Heart left ventricle (tissue), 16 donors: ENCODE results near the gene TMBIM4. TPM values are rescaled to one million over a fixed set of nuclear protein-coding genes. Genes with fewer than 3 reads are reported as not detected.
A peak's percentile ranks its signal among the peaks of the same experiment; 100 is the strongest.

ENCODE experiments used
- ATAC-seq, 4 donors: fragments of 200-7000 bp; cut with Tn5 transposase; one replicate each; pipeline ENCODE4 v1.9.1; 2020 to 2022; ENCODE audit warnings: moderate library complexity in 4 of 4, mild to moderate bottlenecking in 3 of 4, moderate number of reproducible peaks in 1 of 4
- DNase-seq, 5 donors: peaks; one replicate each; pipeline ENCODE4 v3.0.0-alpha.2; 2020
- H3K27ac ChIP-seq, 12 donors: fragments of 200-600 bp; sonication (generic) in 4 of 12; one replicate each; pipeline versions ENCODE4 v1.5.0 to v1.8.0; 2016 to 2022; ENCODE audit warnings: mild to moderate bottlenecking in 2 of 12
- H3K27me3 ChIP-seq, 9 donors: fragments of 200-600 bp; sonication (generic) in 2 of 9; one replicate each; pipeline versions ENCODE4 v1.5.1 to v1.8.0; 2016 to 2022; ENCODE audit warnings: mild to moderate bottlenecking in 3 of 9
- H3K36me3 ChIP-seq, 9 donors: fragments of 200-600 bp; sonication (generic) in 2 of 9; one replicate each; pipeline versions ENCODE4 v1.5.0 to v1.8.0; 2018 to 2022; ENCODE audit warnings: mild to moderate bottlenecking in 2 of 9
- H3K4me1 ChIP-seq, 12 donors: fragments of 200-600 bp; sonication (generic) in 4 of 12; one replicate each; pipeline versions ENCODE4 v1.5.0 to v1.8.0; 2016 to 2022; ENCODE audit warnings: mild to moderate bottlenecking in 3 of 12
- H3K4me3 ChIP-seq, 12 donors: fragments of 200-600 bp; sonication (generic) in 4 of 12; one replicate each; pipeline versions ENCODE4 v1.5.0 to v1.8.0; 2017 to 2022; ENCODE audit warnings: mild to moderate bottlenecking in 9 of 12, moderate library complexity in 4 of 12
- H3K9me3 ChIP-seq, 12 donors: fragments of 200-600 bp; sonication (generic) in 4 of 12; one replicate each; pipeline versions ENCODE4 v1.5.0 to v1.8.0; 2016 to 2022; ENCODE audit warnings: mild to moderate bottlenecking in 1 of 12
- POLR2A ChIP-seq, 2 donors: fragments of 450-650 bp; IDR thresholded peaks; one replicate each; pipeline ENCODE4 v1.6.1; 2017; ENCODE audit warnings: antibody characterized with exemption in 2 of 2, mild to moderate bottlenecking in 2 of 2, moderate library complexity in 2 of 2
- WGBS, 4 donors: extraction: QIAGEN DNeasy Blood & Tissue Kit in 2 of 4; methylation state at CpG; one replicate each; pipeline versions ENCODE4 v1.1.5 to v1.1.7; 2013 to 2018; 5-methylcytosine and 5-hydroxymethylcytosine counted together
- intact Hi-C, 10 donors: fragments of 100-400 bp; cut with DNase I; formaldehyde crosslinking; loops; one replicate each; pipeline versions ENCODE4 v1.11.1 to v1.14.2; 2022
- polyA plus RNA-seq, 2 donors: library from polyadenylated mRNA; stranded (reverse); fragments of 200-250 nt; gene quantifications; one replicate each; pipeline ENCODE4 v1.2.3, GENCODE V29; 2013
- total RNA-seq, 9 donors: library from RNA; depleted of rRNA in 2 of 9; stranded (reverse); fragments of >200 nt in 2 of 9; fragmentation: NEBNext Ultra II Directional in 3 of 9; extraction: Animal tissue kit (Norgen Biotek cat#: 25700) in 3 of 9; gene quantifications; one replicate each; pipeline versions ENCODE4 v1.1.0 to v1.2.4, GENCODE V29; 2016 to 2023
- TF ChIP-seq, protein P1 (sequence below), 12 donors: fragments of 200-600 bp; sonication (generic) in 4 of 12; IDR thresholded peaks; one replicate each; pipeline versions ENCODE4 v1.5.0 to v1.8.0; 2018 to 2022; ENCODE audit warnings: antibody characterized with exemption in 12 of 12, mild to moderate bottlenecking in 5 of 12
- donor health status: ischemic (EF 13 %, LVEDD 7.1; RV severe dilation, severe dysfunction).
- donor health status: healthy with polysubstance abuse.
- donor health status: DM: no; HTN: yes; CAD: no.
- donor health status: DM: no; HTN: no; CAD: no.
- donor health status: ischemic (EF 25% LVEDD 6.9; RV normal size, moderate dysfunction).
- donor health status: ischemic (EF 25% LVEDD 5.7; RV mildly dilated, moderate dysfunction).
- donor health status: healthy.
- donor health status: DM: yes; HTN: yes; CAD: no.
- donor health status: ischemic (EF 35%, LVEDD 5.7; RV mildly dilated, moderate dysfunction).
- donor health status: nonischemic (EF 11% LVEDD 7.7; RV severe dilation, severe dysfunction).
- donor health status: DM: yes; HTN: yes; CAD: no.
- donor health status: PGD.
- donor health status: ischemic (EF 29% LVEDD 5.4; RV normal size, mild dysfunction).
- donor health status: nonischemic (EF 23%, LVEDD 6.1; RV moderate dilation, normal function).

TMBIM4 gene
- total and polyA plus RNA-seq, 11 donors: 52.2 to 131 (median 86.2) TPM

DNA sequence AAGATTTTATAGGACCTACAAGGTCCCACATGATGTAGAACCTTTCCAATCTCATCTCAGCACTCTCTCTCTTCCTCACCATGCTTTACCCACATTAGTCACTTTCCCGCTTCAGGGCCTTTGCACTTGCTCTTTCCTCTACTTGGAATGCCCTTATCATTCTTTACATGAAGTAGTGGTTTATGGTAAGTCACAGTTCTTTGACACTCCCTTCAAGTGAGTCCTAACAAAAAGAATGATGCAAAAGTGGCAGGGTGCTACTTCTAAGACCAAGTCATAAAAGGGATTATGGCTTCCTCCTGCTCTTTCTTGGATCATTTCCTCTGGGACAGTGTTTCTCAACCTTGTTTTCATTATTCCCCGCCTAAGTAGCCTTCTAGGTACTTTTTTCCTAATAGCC, 13.1 kb downstream of the TMBIM4 start:
- no peak for DNase-seq
- Histone ChIP-seq H3K36me3 (peaks cover 0 to 41% (median 31%) of the 10 kb centered on the region in 9 donors), H3K4me3 (no peak overlapping the region), H3K4me1 (peaks cover 0 to 45% (median 13%) of the 10 kb centered on the region in 12 donors), H3K27ac (no peak overlapping the region), H3K9me3 (peaks cover 0 to 6% (median 0%) of the 10 kb centered on the region in 12 donors), H3K27me3 (no peaks in the 10 kb centered on the region)
- intact Hi-C loops: no loop called here
- no peak for TF ChIP-seq POLR2A (IDR thresholded peaks at IDR 0.05)
- TF ChIP-seq, protein P1, sequence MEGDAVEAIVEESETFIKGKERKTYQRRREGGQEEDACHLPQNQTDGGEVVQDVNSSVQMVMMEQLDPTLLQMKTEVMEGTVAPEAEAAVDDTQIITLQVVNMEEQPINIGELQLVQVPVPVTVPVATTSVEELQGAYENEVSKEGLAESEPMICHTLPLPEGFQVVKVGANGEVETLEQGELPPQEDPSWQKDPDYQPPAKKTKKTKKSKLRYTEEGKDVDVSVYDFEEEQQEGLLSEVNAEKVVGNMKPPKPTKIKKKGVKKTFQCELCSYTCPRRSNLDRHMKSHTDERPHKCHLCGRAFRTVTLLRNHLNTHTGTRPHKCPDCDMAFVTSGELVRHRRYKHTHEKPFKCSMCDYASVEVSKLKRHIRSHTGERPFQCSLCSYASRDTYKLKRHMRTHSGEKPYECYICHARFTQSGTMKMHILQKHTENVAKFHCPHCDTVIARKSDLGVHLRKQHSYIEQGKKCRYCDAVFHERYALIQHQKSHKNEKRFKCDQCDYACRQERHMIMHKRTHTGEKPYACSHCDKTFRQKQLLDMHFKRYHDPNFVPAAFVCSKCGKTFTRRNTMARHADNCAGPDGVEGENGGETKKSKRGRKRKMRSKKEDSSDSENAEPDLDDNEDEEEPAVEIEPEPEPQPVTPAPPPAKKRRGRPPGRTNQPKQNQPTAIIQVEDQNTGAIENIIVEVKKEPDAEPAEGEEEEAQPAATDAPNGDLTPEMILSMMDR (IDR thresholded peaks at IDR 0.05): no peak
- 93 to 97% (median 97%) methylated on average over 2 of the region's 2 CpGs for WGBS, 4 donors
- ATAC-seq: no peak

DNA sequence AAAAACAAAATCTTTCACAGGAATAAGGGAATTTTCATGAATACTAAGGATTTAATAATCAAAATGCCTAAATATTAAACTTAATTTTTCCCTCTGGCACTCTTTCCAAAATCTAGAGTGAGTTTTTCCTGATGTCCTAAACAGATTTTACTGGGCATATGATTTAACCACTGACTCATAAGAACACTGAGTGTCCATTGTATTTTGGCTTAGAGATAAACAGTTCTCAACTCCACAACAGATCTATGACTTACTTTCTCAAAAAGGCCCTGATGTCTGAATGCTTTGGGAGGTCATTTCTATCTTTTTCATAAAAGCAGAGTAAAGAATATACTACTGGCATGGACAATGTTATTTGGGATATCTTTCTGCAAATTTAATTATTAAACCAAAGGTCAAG, 15.0 kb downstream of the TMBIM4 start:
- H3K4me3 ChIP-seq: no peak overlapping the region
- intact Hi-C loops: no loop called here
- H3K9me3 ChIP-seq: peaks cover 0 to 6% (median 0%) of the 10 kb centered on the region in 12 donors
- no peak for TF ChIP-seq POLR2A (IDR thresholded peaks at IDR 0.05)
- TF ChIP-seq, protein P1 (IDR thresholded peaks at IDR 0.05): no peak
- no peaks in the 10 kb centered on the region for H3K27me3 ChIP-seq
- DNase-seq (no peak), ATAC-seq (peak in 2 of 4 donors; percentile 51 to 76)
- peak overlapping the region in 5 of 12 donors; percentile 20 to 59 (median 32) for H3K27ac ChIP-seq
- peaks cover 0 to 40% (median 10%) of the 10 kb centered on the region in 12 donors for H3K4me1 ChIP-seq
- peaks cover 0 to 43% (median 34%) of the 10 kb centered on the region in 9 donors for H3K36me3 ChIP-seq

DNA sequence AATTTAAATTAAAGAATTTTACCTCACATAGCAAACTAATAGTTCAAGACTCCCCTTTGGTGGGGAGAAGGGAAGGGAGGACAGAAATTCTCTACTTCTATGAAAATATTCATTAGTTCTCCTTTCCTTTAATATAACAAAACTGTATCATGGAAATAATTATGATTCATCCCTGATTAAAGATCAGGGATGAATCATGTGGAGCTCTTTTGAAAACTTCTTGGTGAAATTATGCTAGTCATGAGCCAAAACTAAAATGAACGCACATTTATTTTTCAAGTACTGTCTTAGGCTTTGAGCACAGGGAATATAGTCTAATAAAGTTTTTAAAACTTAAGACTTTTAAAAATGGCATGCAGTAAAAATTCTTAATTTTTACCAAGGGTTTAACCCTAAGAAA, 17.1 kb downstream of the TMBIM4 start:
- 67 to 87% (median 79%) methylated on average over 1 of the region's 1 CpG for WGBS, 4 donors
- Histone ChIP-seq H3K4me1 (peaks cover 0 to 38% (median 10%) of the 10 kb centered on the region in 12 donors), H3K9me3 (no peaks in the 10 kb centered on the region), H3K4me3 (no peak overlapping the region), H3K36me3 (peaks cover 0 to 51% (median 33%) of the 10 kb centered on the region in 9 donors), H3K27ac (peak overlapping the region in 2 of 12 donors; percentile 4 to 27), H3K27me3 (no peaks in the 10 kb centered on the region)
- DNase-seq: no peak
- intact Hi-C loops: no loop called here
- peak in 1 of 4 donors; percentile 34 for ATAC-seq
- TF ChIP-seq, protein P1 (IDR thresholded peaks at IDR 0.05): no peak
- no peak for TF ChIP-seq POLR2A (IDR thresholded peaks at IDR 0.05)

DNA sequence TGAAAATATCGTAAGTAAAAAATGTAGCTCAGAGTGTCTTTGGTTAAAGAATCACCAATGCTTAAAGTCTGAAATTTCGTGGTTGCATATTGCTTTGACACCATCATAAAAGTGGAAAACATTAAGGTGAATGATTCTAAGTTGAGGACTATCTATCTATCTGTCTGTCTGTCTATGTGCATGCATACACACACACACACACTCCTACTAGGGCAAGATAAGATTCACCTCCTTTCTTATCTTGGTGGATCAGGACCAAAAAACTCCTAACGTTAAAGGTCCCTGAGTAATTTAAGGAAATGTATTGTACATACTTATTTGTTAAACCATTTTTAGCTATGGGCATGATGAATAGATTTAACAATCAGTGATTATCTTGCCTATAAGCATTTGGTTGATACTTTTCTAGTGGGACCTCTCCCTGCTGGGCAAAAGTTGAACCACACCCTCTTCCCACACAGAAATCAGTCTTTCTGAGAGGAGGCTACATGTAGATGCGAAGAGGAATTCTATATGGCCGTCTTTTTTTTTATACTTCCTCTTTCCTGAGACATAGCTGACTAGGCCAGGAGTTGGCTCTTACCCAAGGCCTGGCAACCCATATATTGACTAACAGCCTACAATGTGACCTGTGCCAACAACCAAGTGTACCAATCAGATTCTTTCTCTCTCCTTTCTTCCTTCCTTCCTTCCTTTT, 19.9 kb downstream of the TMBIM4 start:
- peak in 1 of 5 donors; percentile 35 for DNase-seq
- TF ChIP-seq POLR2A (IDR thresholded peaks at IDR 0.05): no peak
- TF ChIP-seq, protein P1 (IDR thresholded peaks at IDR 0.05): peak in 3 of 12 donors; percentile 5 to 33 (median 21)
- WGBS, 4 donors: 76 to 81% (median 79%) methylated on average over 5 of the region's 5 CpGs
- H3K27ac ChIP-seq: peak overlapping the region in 1 of 12 donors; percentile 32
- intact Hi-C loops: loop anchor here in 5 of 10 donors (5.0 to 10.0 kb wide), 4 partner anchors 147 to 545 kb away; partner anchors contain the start of gene HELB (in 2 of the 5)
- H3K36me3 ChIP-seq: peaks cover 0 to 72% (median 54%) of the 10 kb centered on the region in 9 donors
- peaks cover 0 to 48% (median 14%) of the 10 kb centered on the region in 12 donors for H3K4me1 ChIP-seq
- H3K4me3 ChIP-seq: no peak overlapping the region
- H3K9me3 ChIP-seq: no peaks in the 10 kb centered on the region
- no peaks in the 10 kb centered on the region for H3K27me3 ChIP-seq
- ATAC-seq: peak in 2 of 4 donors; percentile 18 to 70
